Measurements from ENCODE around the gene NXPH2.
"Not testable (repeated sequence)": the region's sequence is repeated elsewhere in the genome, so short reads cannot be mapped to it uniquely, and the experiment has no call there.

Gene NXPH2

GRCh38 chr2:138708682-138709241 lies 71.4 kb downstream of the NXPH2 start:
- DNase-seq (ENCODE audit: low read depth) = no peak

- no peak for DNase-seq (ENCODE audit: low read depth)
Measured at GRCh38 chr2:138707392-138708074, 72.7 kb downstream of the NXPH2 start.

GRCh38 chr2:138703242-138703641 lies 76.9 kb downstream of the NXPH2 start:
- DNase-seq (ENCODE audit: low read depth) = no peak

GRCh38 chr2:138700716-138701115 lies 79.5 kb downstream of the NXPH2 start:
- DNase-seq (ENCODE audit: low read depth) = no peak

- DNase-seq (ENCODE audit: low read depth) = no peak
Measured at GRCh38 chr2:138699421-138699820, 80.8 kb downstream of the NXPH2 start.

- no peak for DNase-seq (ENCODE audit: low read depth)
Measured at GRCh38 chr2:138698428-138698827, 81.8 kb downstream of the NXPH2 start.

GRCh38 chr2:138691667-138692066 lies 88.5 kb downstream of the NXPH2 start:
- DNase-seq (ENCODE audit: low read depth) = no peak

GRCh38 chr2:138689705-138690104 lies 90.5 kb downstream of the NXPH2 start:
- no peak for DNase-seq (ENCODE audit: low read depth)

GRCh38 chr2:138682163-138682562 lies 98.0 kb downstream of the NXPH2 start:
- DNase-seq (ENCODE audit: low read depth) = no peak

- DNase-seq (ENCODE audit: low read depth) = no peak
Measured at GRCh38 chr2:138677221-138677620, 103.0 kb downstream of the NXPH2 start.

GRCh38 chr2:138676619-138677021 lies 103.6 kb downstream of the NXPH2 start:
- DNase-seq (ENCODE audit: low read depth) = no peak

GRCh38 chr2:138671566-138671965 lies 108.6 kb downstream of the NXPH2 start:
- DNase-seq (ENCODE audit: low read depth) = no peak

GRCh38 chr2:138670734-138671133 lies 109.5 kb downstream of the NXPH2 start:
- no peak for DNase-seq (ENCODE audit: low read depth)

- no peak for DNase-seq (ENCODE audit: low read depth)
Measured at GRCh38 chr2:138665937-138666336, 114.3 kb downstream of the NXPH2 start.

- DNase-seq (ENCODE audit: low read depth) = no peak
Measured at GRCh38 chr2:138658187-138658894, 121.8 kb downstream of the NXPH2 start.

- no peak for DNase-seq (ENCODE audit: low read depth)
Measured at GRCh38 chr2:138654146-138654545, 126.0 kb downstream of the NXPH2 start.

GRCh38 chr2:138652378-138652777 lies 127.8 kb downstream of the NXPH2 start:
- DNase-seq (ENCODE audit: low read depth) = no peak

- DNase-seq (ENCODE audit: low read depth) = no peak
Measured at GRCh38 chr2:138649571-138649970, 130.6 kb downstream of the NXPH2 start.

GRCh38 chr2:138648606-138649005 lies 131.6 kb downstream of the NXPH2 start:
- DNase-seq (ENCODE audit: low read depth) = no peak

- not testable (repeated sequence) for DNase-seq (ENCODE audit: low read depth)
Measured at GRCh38 chr2:138644776-138645175, 135.4 kb downstream of the NXPH2 start.

GRCh38 chr2:138640921-138641676 lies 139.1 kb downstream of the NXPH2 start:
- DNase-seq (ENCODE audit: low read depth) = no peak

GRCh38 chr2:138637686-138638085 lies 142.5 kb downstream of the NXPH2 start:
- DNase-seq (ENCODE audit: low read depth) = no peak

- no peak for DNase-seq (ENCODE audit: low read depth)
Measured at GRCh38 chr2:138637061-138637460, 143.1 kb downstream of the NXPH2 start.

All from stimulated activated CD4-positive, alpha-beta T cell treated with anti-CD3 and anti-CD28 coated beads, Interleukin-2, amount 100 ng/mL, for 4 hours (primary cell).